Dendritic cell treated with granulocyte-macrophage colony-stimulating factor and Interleukin-4, amounts not matched to agents 40 ng/mL and 50 ng/mL, for 4 days (primary cell): Measurements from ENCODE around the gene EPHB2.

Experiments
- H3K27ac Mint-ChIP-seq: one replicate; pipeline ENCODE4 v1.8.0; 2022; ENCODE audit warnings: mild to moderate bottlenecking, mixed read lengths
- H3K27me3 Mint-ChIP-seq: one replicate; pipeline ENCODE4 v1.8.0; 2022; ENCODE audit warnings: mild to moderate bottlenecking, mixed read lengths
- H3K36me3 Mint-ChIP-seq: one replicate; pipeline ENCODE4 v1.8.0; 2022; ENCODE audit warnings: low read depth, mixed read lengths
- H3K4me1 Mint-ChIP-seq: one replicate; pipeline ENCODE4 v1.8.0; 2022; ENCODE audit warnings: low read depth, mixed read lengths
- H3K4me3 Mint-ChIP-seq: one replicate; pipeline ENCODE4 v1.8.0; 2022; ENCODE audit warnings: mild to moderate bottlenecking, moderate library complexity, mixed read lengths
- H3K9me3 Mint-ChIP-seq: one replicate; pipeline ENCODE4 v1.8.0; 2022; ENCODE audit warnings: mixed read lengths
- intact Hi-C: fragments of 100-400 bp; cut with micrococcal nuclease; formaldehyde crosslinking; loops from one replicate; pipeline ENCODE4 v1.15.0; 2022

Gene EPHB2

GRCh38 chr1:22951796-22952195 lies 241.2 kb downstream of the EPHB2 start:
- Mint-ChIP-seq H3K4me3 (no peak overlapping the region), H3K27ac (no peak overlapping the region), H3K27me3 (peaks cover 65% of the 10 kb centered on the region), H3K9me3 (no peaks in the 10 kb centered on the region), H3K4me1 (no peaks in the 10 kb centered on the region), H3K36me3 (no peaks in the 10 kb centered on the region)
- intact Hi-C loops: no loop called here

DNA sequence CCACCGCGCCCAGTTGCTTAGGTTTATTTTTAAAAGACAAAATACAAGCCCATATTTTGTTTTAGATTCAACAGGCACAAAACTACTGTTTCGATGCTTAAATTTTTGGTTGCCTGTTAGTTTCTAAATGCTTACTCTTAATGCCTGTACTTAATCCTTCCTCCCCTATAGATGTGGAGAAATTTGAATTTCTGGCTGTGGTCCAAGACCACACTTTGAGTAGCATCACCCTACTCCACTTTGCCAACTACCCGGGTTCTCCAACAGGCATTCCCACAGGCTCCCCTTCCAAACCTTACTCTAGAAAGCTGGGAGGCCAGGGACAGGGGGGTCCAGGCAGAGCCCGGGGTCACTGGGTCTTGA lies 242.0 kb downstream of the EPHB2 start:
- Mint-ChIP-seq H3K27ac (no peak overlapping the region), H3K9me3 (no peaks in the 10 kb centered on the region), H3K27me3 (peaks cover 63% of the 10 kb centered on the region), H3K4me1 (no peaks in the 10 kb centered on the region), H3K4me3 (no peak overlapping the region), H3K36me3 (no peaks in the 10 kb centered on the region)
- intact Hi-C loops: no loop called here

DNA sequence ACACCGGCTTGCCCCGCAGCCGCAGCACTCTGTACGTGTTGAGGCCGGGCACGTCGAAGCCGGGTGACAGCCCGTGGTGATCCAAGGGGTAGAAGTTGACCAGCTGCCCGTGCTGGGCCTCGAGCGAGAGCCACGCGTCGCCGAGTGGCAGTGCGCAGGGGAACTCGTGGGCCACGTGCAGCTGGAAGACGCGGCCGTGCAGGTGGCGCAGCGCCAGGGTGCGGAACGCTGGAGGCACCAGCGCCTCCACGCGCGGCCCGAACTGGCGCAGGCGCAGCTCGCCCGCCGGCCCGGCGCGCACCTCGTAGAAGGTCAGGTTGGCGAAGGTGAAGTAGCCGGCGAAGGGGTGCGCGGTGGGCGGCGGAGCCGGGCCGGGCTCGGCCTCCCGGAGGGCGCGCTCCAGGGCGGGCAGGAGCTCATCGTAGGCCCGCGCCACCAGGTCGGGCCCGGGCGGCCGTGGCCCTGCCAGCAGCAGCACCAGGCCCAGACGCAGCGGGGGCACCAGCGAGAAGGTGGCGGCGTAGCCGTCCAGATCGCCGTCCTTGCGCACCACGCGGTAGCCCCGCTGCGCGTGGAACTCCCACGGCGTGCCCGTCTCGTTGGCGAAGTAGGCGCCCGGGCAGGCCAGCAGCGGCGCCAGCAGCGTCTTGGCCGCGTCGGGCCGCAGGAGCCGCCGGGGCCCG lies 242.6 kb downstream of the EPHB2 start:
- no peaks in the 10 kb centered on the region for H3K4me1 Mint-ChIP-seq
- intact Hi-C loops: no loop called here
- H3K36me3 Mint-ChIP-seq: no peaks in the 10 kb centered on the region
- no peak overlapping the region for H3K4me3 Mint-ChIP-seq
- no peak overlapping the region for H3K27ac Mint-ChIP-seq
- H3K27me3 Mint-ChIP-seq: peaks cover 58% of the 10 kb centered on the region
- H3K9me3 Mint-ChIP-seq: no peaks in the 10 kb centered on the region

GRCh38 chr1:22953740-22954141 lies 243.1 kb downstream of the EPHB2 start:
- no peak overlapping the region for H3K4me3 Mint-ChIP-seq
- intact Hi-C loops: no loop called here
- peaks cover 55% of the 10 kb centered on the region for H3K27me3 Mint-ChIP-seq

DNA sequence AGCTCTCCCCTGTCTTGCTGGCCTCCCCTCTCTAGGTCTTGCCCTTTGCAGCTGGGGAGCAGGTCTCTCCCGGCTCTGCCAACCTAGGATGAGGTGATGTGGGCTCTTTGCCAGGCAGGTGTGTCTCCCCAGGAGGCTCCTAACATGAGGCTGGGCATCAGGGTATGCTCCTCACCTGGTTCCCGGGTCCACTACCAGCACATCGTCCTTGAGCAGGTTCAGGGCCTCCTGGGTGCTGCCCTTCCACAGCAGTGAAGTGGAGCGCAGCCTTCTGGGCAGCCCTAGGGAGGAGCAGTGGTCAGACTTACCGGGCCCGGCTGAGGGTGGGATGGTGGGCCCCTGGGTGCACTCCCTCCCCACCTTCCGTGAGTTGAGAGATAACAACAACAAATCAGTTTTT lies 244.5 kb downstream of the EPHB2 start:
- H3K4me3 Mint-ChIP-seq: no peak overlapping the region
- no peak overlapping the region for H3K27ac Mint-ChIP-seq
- intact Hi-C loops: no loop called here
- peaks cover 50% of the 10 kb centered on the region for H3K27me3 Mint-ChIP-seq
- H3K9me3 Mint-ChIP-seq: no peaks in the 10 kb centered on the region
- H3K4me1 Mint-ChIP-seq: no peaks in the 10 kb centered on the region
- no peaks in the 10 kb centered on the region for H3K36me3 Mint-ChIP-seq

More at GRCh38 chr1:22953740-22954141, 243.1 kb downstream of the EPHB2 start:
- H3K27ac Mint-ChIP-seq: no peak overlapping the region
- H3K36me3 Mint-ChIP-seq: no peaks in the 10 kb centered on the region
- no peaks in the 10 kb centered on the region for H3K4me1 Mint-ChIP-seq
- no peaks in the 10 kb centered on the region for H3K9me3 Mint-ChIP-seq

DNA sequence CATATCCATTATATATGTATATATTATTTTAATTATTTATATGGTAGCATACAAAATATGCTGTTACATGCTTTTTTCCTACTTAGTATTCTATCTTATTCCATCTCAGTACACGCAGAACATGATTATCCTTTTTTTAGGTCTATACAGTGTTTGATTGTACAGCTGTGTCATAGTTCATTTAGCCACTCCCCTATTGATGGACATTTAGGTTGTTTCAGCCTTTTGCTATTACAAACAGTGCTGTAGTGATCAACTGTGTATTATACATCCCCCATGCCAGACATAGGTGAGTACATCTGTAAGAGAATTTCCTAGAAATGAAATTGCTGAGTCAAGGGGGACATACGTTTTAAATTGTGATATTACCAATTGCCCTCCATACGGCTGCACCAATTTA lies 246.4 kb downstream of the EPHB2 start:
- Mint-ChIP-seq H3K27ac (no peak overlapping the region), H3K36me3 (no peaks in the 10 kb centered on the region), H3K4me1 (no peaks in the 10 kb centered on the region), H3K27me3 (peaks cover 38% of the 10 kb centered on the region), H3K9me3 (no peaks in the 10 kb centered on the region), H3K4me3 (no peak overlapping the region)
- intact Hi-C loops: no loop called here

DNA sequence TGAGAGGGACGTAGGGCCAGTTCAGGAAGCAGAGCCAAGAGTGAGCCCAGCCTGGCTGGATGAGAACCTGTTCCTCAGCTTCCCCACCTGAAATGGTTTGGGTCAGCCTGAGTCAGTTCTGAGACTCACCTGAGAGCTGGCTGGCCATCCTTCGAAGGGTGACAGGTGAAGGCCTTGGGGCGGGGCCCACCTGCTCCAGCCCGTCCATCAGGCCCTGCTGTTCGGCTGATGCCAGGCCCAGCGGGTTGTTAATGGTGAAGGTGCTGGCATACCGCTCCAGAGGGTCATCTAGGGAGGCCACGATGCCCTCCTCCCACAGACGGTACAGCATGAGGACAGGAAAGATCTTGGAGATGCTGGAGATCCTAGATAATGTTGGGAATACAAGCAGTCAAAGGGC lies 247.9 kb downstream of the EPHB2 start:
- Mint-ChIP-seq H3K36me3 (no peaks in the 10 kb centered on the region), H3K27me3 (peaks cover 25% of the 10 kb centered on the region), H3K4me3 (no peak overlapping the region), H3K9me3 (no peaks in the 10 kb centered on the region), H3K4me1 (no peaks in the 10 kb centered on the region), H3K27ac (no peak overlapping the region)
- intact Hi-C loops: no loop called here

GRCh38 chr1:22959545-22960360 lies 249.1 kb downstream of the EPHB2 start:
- H3K27me3 Mint-ChIP-seq: peaks cover 13% of the 10 kb centered on the region
- intact Hi-C loops: no loop called here
- H3K9me3 Mint-ChIP-seq: no peaks in the 10 kb centered on the region
- no peaks in the 10 kb centered on the region for H3K36me3 Mint-ChIP-seq
- no peak overlapping the region for H3K27ac Mint-ChIP-seq
- no peak overlapping the region for H3K4me3 Mint-ChIP-seq
- H3K4me1 Mint-ChIP-seq: no peaks in the 10 kb centered on the region

DNA sequence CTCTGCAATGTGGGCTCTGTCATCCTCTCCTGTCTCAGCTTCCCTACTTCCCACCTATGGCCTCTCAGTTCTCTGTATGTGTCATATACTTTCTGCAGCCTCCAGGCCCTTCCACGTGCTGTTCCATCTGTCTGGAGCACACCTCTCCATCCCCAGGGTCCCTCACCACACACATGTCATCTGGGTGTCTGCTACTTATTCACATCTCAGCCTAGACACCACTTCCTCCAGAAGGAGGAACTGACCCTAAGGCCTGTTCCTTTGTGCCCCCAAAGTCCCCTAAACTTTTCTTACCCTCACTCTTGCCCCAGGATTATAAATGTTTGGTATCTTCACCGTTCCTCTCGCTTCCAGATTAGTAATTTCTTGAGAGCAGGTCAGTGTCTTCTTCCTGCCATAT lies 251.9 kb downstream of the EPHB2 start:
- Mint-ChIP-seq H3K9me3 (peaks cover 11% of the 10 kb centered on the region), H3K27ac (no peak overlapping the region), H3K4me1 (no peaks in the 10 kb centered on the region), H3K36me3 (no peaks in the 10 kb centered on the region), H3K4me3 (no peak overlapping the region), H3K27me3 (peaks cover 11% of the 10 kb centered on the region)
- intact Hi-C loops: no loop called here

GRCh38 chr1:22963044-22963677 lies 252.5 kb downstream of the EPHB2 start:
- intact Hi-C loops: no loop called here
- Mint-ChIP-seq H3K4me1 (no peaks in the 10 kb centered on the region), H3K9me3 (peaks cover 11% of the 10 kb centered on the region), H3K27me3 (peaks cover 11% of the 10 kb centered on the region), H3K36me3 (no peaks in the 10 kb centered on the region), H3K4me3 (no peak overlapping the region), H3K27ac (no peak overlapping the region)

- H3K27ac Mint-ChIP-seq: no peak overlapping the region
- intact Hi-C loops: no loop called here
These were observed 255.7 kb downstream of the EPHB2 start for GRCh38 chr1:22966309-22966708.

GRCh38 chr1:22967833-22968232 lies 257.2 kb downstream of the EPHB2 start:
- Mint-ChIP-seq H3K27ac (no peak overlapping the region), H3K9me3 (peaks cover 11% of the 10 kb centered on the region), H3K4me3 (no peak overlapping the region), H3K36me3 (no peaks in the 10 kb centered on the region), H3K4me1 (no peaks in the 10 kb centered on the region), H3K27me3 (peaks cover 53% of the 10 kb centered on the region)
- intact Hi-C loops: no loop called here

More at GRCh38 chr1:22966309-22966708, 255.7 kb downstream of the EPHB2 start:
- Mint-ChIP-seq H3K4me3 (no peak overlapping the region), H3K9me3 (peaks cover 11% of the 10 kb centered on the region), H3K27me3 (peaks cover 40% of the 10 kb centered on the region), H3K4me1 (no peaks in the 10 kb centered on the region), H3K36me3 (no peaks in the 10 kb centered on the region)

DNA sequence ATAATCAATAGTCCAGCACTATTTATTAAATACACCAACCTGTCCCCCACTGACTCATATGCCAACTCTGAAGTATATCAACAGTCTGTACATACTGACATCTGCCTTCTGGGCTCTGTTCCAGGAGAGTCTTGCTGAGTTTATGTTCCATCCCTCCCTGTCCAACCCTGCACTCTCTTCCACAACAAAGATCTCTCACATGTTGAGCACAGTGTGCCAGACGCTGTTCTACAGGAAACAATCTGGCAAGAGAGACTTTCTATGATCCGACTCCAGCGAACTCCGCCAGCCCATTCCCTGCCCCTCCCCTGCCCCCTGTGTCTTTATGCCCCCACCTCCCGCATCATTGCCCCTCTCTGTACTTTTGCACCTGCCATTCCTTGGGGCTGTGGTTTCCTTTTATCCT lies 258.7 kb downstream of the EPHB2 start:
- no peak overlapping the region for H3K4me3 Mint-ChIP-seq
- intact Hi-C loops: no loop called here
- H3K9me3 Mint-ChIP-seq: peaks cover 11% of the 10 kb centered on the region
- no peaks in the 10 kb centered on the region for H3K36me3 Mint-ChIP-seq
- H3K4me1 Mint-ChIP-seq: no peaks in the 10 kb centered on the region
- H3K27ac Mint-ChIP-seq: no peak overlapping the region
- H3K27me3 Mint-ChIP-seq: peaks cover 58% of the 10 kb centered on the region

- Mint-ChIP-seq H3K36me3 (no peaks in the 10 kb centered on the region), H3K4me1 (no peaks in the 10 kb centered on the region), H3K4me3 (no peak overlapping the region), H3K9me3 (peaks cover 11% of the 10 kb centered on the region), H3K27ac (no peak overlapping the region), H3K27me3 (peaks cover 58% of the 10 kb centered on the region)
- intact Hi-C loops: loop anchor here (10.0 kb wide), 1 partner anchor 315 kb away; no protein-coding TSS in a partner anchor
These were observed 259.5 kb downstream of the EPHB2 start for GRCh38 chr1:22970096-22970495.
